Mammary epithelial cell (primary cell): ENCODE results near the gene SYT14.

Experiments
- CTCF ChIP-seq, 2 donors: IDR thresholded peaks in 1 of 2; conservative IDR thresholded peaks in 1 of 2; 2 replicates each; pipeline ENCODE4 v1.5.1; 2011 to 2012; ENCODE audit warnings: inconsistent platforms in 2 of 2, low read length in 2 of 2, mild to moderate bottlenecking in 2 of 2, control low read depth in 1 of 2, low read depth in 1 of 2; ENCODE audit not compliant: insufficient read depth in 1 of 2; ENCODE audit errors: extremely low read depth in 1 of 2
- EZH2 ChIP-seq: IDR thresholded peaks from 2 replicates; pipeline ENCODE4 v1.6.1; 2012; ENCODE audit warnings: low read length, inconsistent platforms, borderline replicate concordance

- TF ChIP-seq CTCF (conservative IDR thresholded peaks at IDR 0.05 in 1 of 2, IDR thresholded peaks at IDR 0.05 in 1 of 2; ENCODE audit: extremely low read depth in 1 of 2, insufficient read depth in 1 of 2, low read depth in 1 of 2, low read length in 2 of 2) (no peak), EZH2 (no peak)
These were observed 279.5 kb downstream of the SYT14 start for GRCh38 chr1:210217482-210217881.
